Neural cell (in vitro differentiated cells): Measurements from ENCODE around the gene SARS1. TPM values are rescaled to one million over a fixed set of nuclear protein-coding genes. Genes with fewer than 3 reads are reported as not detected.

Source experiments
- H2AFZ ChIP-seq: fragments of 200-600, 300-800 bp; sonication (generic), shearing (Covaris generic); 2 replicates; pipeline ENCODE4 v1.6.0; 2014; ENCODE audit warnings: low read depth, mild to moderate bottlenecking, antibody characterized with exemption, low read length, moderate library complexity
- H3F3A ChIP-seq: fragments of 200-600 bp; shearing (Covaris generic); 2 replicates; pipeline ENCODE4 v1.6.1; 2016; ENCODE audit warnings: mild to moderate bottlenecking, moderate library complexity, mixed read lengths, antibody characterized with exemption, low read length; ENCODE audit not compliant: insufficient read depth, poor library complexity, severe bottlenecking
- H3K27ac ChIP-seq: fragments of 200-600, 300-800 bp; sonication (generic), shearing (Covaris generic); 2 replicates; pipeline ENCODE4 v1.5.1; 2014; ENCODE audit warnings: mild to moderate bottlenecking, low read length, moderate library complexity
- H3K27me3 ChIP-seq: fragments of 300-800, 200-600 bp; sonication (generic), shearing (Covaris generic); 2 replicates; pipeline ENCODE4 v1.6.0; 2014; ENCODE audit warnings: mild to moderate bottlenecking, low read depth, low read length, moderate library complexity; ENCODE audit not compliant: insufficient read depth
- H3K36me3 ChIP-seq: fragments of 300-800, 200-600 bp; sonication (generic), shearing (Covaris generic); 2 replicates; pipeline ENCODE4 v1.5.1; 2014; ENCODE audit warnings: mild to moderate bottlenecking, antibody characterized with exemption, low read length, moderate library complexity; ENCODE audit not compliant: insufficient read depth
- H3K4me2 ChIP-seq: fragments of 300-800, 200-600 bp; sonication (generic), shearing (Covaris generic); 2 replicates; pipeline ENCODE4 v1.6.0; 2014; ENCODE audit warnings: mild to moderate bottlenecking, low read length
- H3K4me3 ChIP-seq: fragments of 300-800, 200-600 bp; sonication (generic), shearing (Covaris generic); 2 replicates; pipeline ENCODE4 v1.5.1; 2014; ENCODE audit warnings: mild to moderate bottlenecking, low read length, moderate library complexity
- H3K79me2 ChIP-seq: fragments of 200-600 bp; shearing (Covaris generic); replicated peaks from 2 replicates; pipeline ENCODE4 v1.6.0; 2014; ENCODE audit warnings: mild to moderate bottlenecking, low read length, moderate library complexity; ENCODE audit not compliant: insufficient read depth
- H3K9ac ChIP-seq: fragments of 300-800, 200-600 bp; sonication (generic), shearing (Covaris generic); 2 replicates; pipeline ENCODE4 v1.6.1; 2016; ENCODE audit warnings: mild to moderate bottlenecking, low read length, mixed read lengths
- H3K9me2 ChIP-seq: fragments of 200-600 bp; shearing (Covaris generic); 2 replicates; pipeline ENCODE4 v1.6.1; 2016; ENCODE audit warnings: mild to moderate bottlenecking, low read length, mixed read lengths; ENCODE audit not compliant: insufficient read depth
- H3K9me3 ChIP-seq: fragments of 200-600, 300-800 bp; sonication (generic), shearing (Covaris generic); 2 replicates; pipeline ENCODE4 v1.6.1; 2016; ENCODE audit warnings: mild to moderate bottlenecking, mixed run types, low read length, moderate library complexity, mixed read lengths
- H4K20me1 ChIP-seq: fragments of 200-600 bp; shearing (Covaris generic); 2 replicates; pipeline ENCODE4 v1.6.1; 2016; ENCODE audit warnings: mild to moderate bottlenecking, mixed run types; ENCODE audit not compliant: insufficient read depth
- EP300 ChIP-seq: fragments of 450-650 bp; conservative IDR thresholded peaks from 2 replicates; pipeline ENCODE4 v1.6.1; 2014; ENCODE audit warnings: antibody characterized with exemption, mild to moderate bottlenecking, moderate library complexity; ENCODE audit not compliant: poor library complexity, severe bottlenecking
- EZH2 ChIP-seq: fragments of 200-600, 300-800 bp; shearing (Covaris generic), sonication (generic); IDR thresholded peaks from 2 replicates; pipeline ENCODE4 v1.6.1; 2014; ENCODE audit warnings: antibody characterized with exemption, low read length, borderline replicate concordance, mild to moderate bottlenecking; ENCODE audit not compliant: insufficient read depth, poor library complexity, severe bottlenecking
- MXI1 ChIP-seq: fragments of 450-650 bp; conservative IDR thresholded peaks from 2 replicates; pipeline ENCODE4 v1.6.1; 2014; ENCODE audit warnings: antibody characterized with exemption, mild to moderate bottlenecking; ENCODE audit not compliant: poor library complexity, severe bottlenecking
- POLR2AphosphoS5 ChIP-seq: IDR thresholded peaks from 2 replicates; pipeline ENCODE4 v1.6.1; 2012
- RAD21 ChIP-seq: fragments of 450-650 bp; conservative IDR thresholded peaks from 2 replicates; pipeline ENCODE4 v1.6.1; 2014; ENCODE audit warnings: antibody characterized with exemption, mild to moderate bottlenecking, moderate library complexity
- SMC3 ChIP-seq: fragments of 450-650 bp; conservative IDR thresholded peaks from 2 replicates; pipeline ENCODE4 v1.6.1; 2014; ENCODE audit warnings: antibody characterized with exemption, mild to moderate bottlenecking, moderate library complexity; ENCODE audit not compliant: poor library complexity
- TAF1 ChIP-seq: IDR thresholded peaks from 2 replicates; pipeline ENCODE4 v1.6.1; 2012; ENCODE audit warnings: low read depth
- polyA plus RNA-seq: library from polyadenylated mRNA; depleted of rRNA; stranded (reverse); fragments of >200 nt; gene quantifications from 2 replicates; pipeline ENCODE4 v1.2.3, GENCODE V29; 2014
- TF ChIP-seq, protein P1 (sequence below): fragments of 450-650 bp; IDR thresholded peaks from 2 replicates; pipeline ENCODE4 v1.5.1; 2014; ENCODE audit warnings: antibody characterized with exemption, mild to moderate bottlenecking, moderate library complexity; ENCODE audit not compliant: poor library complexity, severe bottlenecking
- TF ChIP-seq, protein P2 (sequence below): IDR thresholded peaks from 2 replicates; pipeline ENCODE4 v1.6.1; 2012; ENCODE audit warnings: borderline replicate concordance

SARS1 gene
- polyA plus RNA-seq, 1 donor from 2014 or later, result 281 TPM

DNA sequence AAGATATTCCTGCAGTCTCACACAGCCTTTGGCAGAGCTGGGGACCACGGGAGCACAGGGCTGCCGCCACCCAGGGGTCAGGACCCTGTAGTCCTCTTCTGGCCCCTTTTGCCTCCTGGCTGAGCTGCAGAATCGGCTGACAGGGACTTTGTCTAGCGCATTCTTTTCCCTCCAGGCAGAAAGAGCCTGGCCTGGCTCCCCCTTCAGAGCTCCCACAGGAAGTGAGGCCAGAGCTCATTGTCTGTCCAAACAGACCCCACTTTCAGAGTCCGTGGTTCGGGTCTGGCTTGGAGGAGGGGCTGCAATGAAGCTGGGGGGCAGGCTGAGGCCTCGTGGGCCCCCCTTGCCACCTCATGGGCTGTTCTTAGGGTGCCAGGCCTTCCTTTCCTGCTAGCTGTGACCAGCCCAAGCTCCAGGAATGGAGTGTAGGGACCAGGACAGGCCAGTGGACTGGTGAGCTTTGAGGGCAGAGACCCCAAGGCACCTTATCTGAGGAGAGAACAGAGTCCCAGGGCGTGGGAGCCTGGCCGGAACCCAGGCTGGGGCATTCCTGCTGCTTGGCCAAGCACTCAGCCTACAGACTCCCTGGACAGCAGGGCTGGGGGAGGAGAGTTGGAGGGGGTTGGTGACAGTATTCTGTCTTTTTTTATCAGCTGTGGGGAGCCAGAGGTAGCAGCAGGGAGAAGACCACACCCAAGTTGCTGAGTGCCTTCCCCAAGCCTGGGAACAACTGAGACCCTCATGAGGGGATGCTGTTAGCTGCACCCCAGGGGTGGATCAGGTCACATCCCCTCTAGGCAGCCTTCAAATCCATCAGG, 40.3 kb downstream of the SARS1 start:
- H3K79me2 ChIP-seq, result peaks cover 66% of the 10 kb centered on the region
- TF ChIP-seq, protein P1, sequence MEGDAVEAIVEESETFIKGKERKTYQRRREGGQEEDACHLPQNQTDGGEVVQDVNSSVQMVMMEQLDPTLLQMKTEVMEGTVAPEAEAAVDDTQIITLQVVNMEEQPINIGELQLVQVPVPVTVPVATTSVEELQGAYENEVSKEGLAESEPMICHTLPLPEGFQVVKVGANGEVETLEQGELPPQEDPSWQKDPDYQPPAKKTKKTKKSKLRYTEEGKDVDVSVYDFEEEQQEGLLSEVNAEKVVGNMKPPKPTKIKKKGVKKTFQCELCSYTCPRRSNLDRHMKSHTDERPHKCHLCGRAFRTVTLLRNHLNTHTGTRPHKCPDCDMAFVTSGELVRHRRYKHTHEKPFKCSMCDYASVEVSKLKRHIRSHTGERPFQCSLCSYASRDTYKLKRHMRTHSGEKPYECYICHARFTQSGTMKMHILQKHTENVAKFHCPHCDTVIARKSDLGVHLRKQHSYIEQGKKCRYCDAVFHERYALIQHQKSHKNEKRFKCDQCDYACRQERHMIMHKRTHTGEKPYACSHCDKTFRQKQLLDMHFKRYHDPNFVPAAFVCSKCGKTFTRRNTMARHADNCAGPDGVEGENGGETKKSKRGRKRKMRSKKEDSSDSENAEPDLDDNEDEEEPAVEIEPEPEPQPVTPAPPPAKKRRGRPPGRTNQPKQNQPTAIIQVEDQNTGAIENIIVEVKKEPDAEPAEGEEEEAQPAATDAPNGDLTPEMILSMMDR, result no peak
- TF ChIP-seq POLR2AphosphoS5 (peak; percentile 10), RAD21 (no peak), TAF1 (peak; percentile 3)
- TF ChIP-seq, protein P2, sequence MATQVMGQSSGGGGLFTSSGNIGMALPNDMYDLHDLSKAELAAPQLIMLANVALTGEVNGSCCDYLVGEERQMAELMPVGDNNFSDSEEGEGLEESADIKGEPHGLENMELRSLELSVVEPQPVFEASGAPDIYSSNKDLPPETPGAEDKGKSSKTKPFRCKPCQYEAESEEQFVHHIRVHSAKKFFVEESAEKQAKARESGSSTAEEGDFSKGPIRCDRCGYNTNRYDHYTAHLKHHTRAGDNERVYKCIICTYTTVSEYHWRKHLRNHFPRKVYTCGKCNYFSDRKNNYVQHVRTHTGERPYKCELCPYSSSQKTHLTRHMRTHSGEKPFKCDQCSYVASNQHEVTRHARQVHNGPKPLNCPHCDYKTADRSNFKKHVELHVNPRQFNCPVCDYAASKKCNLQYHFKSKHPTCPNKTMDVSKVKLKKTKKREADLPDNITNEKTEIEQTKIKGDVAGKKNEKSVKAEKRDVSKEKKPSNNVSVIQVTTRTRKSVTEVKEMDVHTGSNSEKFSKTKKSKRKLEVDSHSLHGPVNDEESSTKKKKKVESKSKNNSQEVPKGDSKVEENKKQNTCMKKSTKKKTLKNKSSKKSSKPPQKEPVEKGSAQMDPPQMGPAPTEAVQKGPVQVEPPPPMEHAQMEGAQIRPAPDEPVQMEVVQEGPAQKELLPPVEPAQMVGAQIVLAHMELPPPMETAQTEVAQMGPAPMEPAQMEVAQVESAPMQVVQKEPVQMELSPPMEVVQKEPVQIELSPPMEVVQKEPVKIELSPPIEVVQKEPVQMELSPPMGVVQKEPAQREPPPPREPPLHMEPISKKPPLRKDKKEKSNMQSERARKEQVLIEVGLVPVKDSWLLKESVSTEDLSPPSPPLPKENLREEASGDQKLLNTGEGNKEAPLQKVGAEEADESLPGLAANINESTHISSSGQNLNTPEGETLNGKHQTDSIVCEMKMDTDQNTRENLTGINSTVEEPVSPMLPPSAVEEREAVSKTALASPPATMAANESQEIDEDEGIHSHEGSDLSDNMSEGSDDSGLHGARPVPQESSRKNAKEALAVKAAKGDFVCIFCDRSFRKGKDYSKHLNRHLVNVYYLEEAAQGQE, result peak; percentile 49
- H3K9me2 ChIP-seq, result no peaks in the 10 kb centered on the region
- peak overlapping the region; percentile 75 for H3K4me3 ChIP-seq
- H3K9me3 ChIP-seq, result no peaks in the 10 kb centered on the region
- no peaks in the 10 kb centered on the region for H3F3A ChIP-seq
- H3K9ac ChIP-seq, result peak overlapping the region; percentile 76
- H3K36me3 ChIP-seq, result peaks cover 12% of the 10 kb centered on the region
- peak overlapping the region; percentile 97 for H3K4me2 ChIP-seq
- peak overlapping the region; percentile 70 for H3K27ac ChIP-seq
- peak overlapping the region; percentile 66 for H2AFZ ChIP-seq
- no peaks in the 10 kb centered on the region for H3K27me3 ChIP-seq
- no peaks in the 10 kb centered on the region for H4K20me1 ChIP-seq

GRCh38 chr1:109254621-109255096, 40.9 kb downstream of the SARS1 start:
- Histone ChIP-seq H2AFZ (peak overlapping the region; percentile 66), H3K27ac (peak overlapping the region; percentile 70), H3K9ac (peak overlapping the region; percentile 76), H3K9me2 (no peaks in the 10 kb centered on the region), H3K27me3 (no peaks in the 10 kb centered on the region), H4K20me1 (no peaks in the 10 kb centered on the region), H3K4me2 (peak overlapping the region; percentile 97), H3K36me3 (peaks cover 12% of the 10 kb centered on the region), H3K4me3 (peak overlapping the region; percentile 75), H3K79me2 (peaks cover 66% of the 10 kb centered on the region), H3F3A (no peaks in the 10 kb centered on the region), H3K9me3 (no peaks in the 10 kb centered on the region)
- no peak for TF ChIP-seq EP300
- no peak for TF ChIP-seq EZH2
- no peak for TF ChIP-seq TAF1
- TF ChIP-seq POLR2AphosphoS5, result no peak
- TF ChIP-seq MXI1, result no peak
- TF ChIP-seq, protein P1, result no peak
- TF ChIP-seq, protein P2, result no peak
- TF ChIP-seq SMC3, result no peak
- TF ChIP-seq RAD21, result no peak
